Duodenal mucosa (tissue), 2 donors: ENCODE results near the gene WDPCP.
"Not testable (repeated sequence)": the region's sequence is repeated elsewhere in the genome, so short reads cannot be mapped to it uniquely, and the experiment has no call there.

Source experiments
- H3K27ac ChIP-seq: one replicate; pipeline ENCODE4 v1.7.0; 2013; ENCODE audit warnings: low read depth, low read length
- H3K27me3 ChIP-seq, 2 donors: one replicate each; pipeline ENCODE4 v1.7.0; 2013; ENCODE audit warnings: low read length in 2 of 2, control low read depth in 1 of 2; ENCODE audit not compliant: insufficient read depth in 2 of 2, control insufficient read depth in 1 of 2
- H3K36me3 ChIP-seq, 2 donors: one replicate each; pipeline ENCODE4 v1.7.0; 2013; ENCODE audit warnings: low read length in 2 of 2, control low read depth in 1 of 2; ENCODE audit not compliant: insufficient read depth in 2 of 2, control insufficient read depth in 1 of 2
- H3K4me1 ChIP-seq, 2 donors: one replicate each; pipeline ENCODE4 v1.7.0; 2013; ENCODE audit warnings: low read length in 2 of 2, control low read depth in 1 of 2; ENCODE audit not compliant: insufficient read depth in 2 of 2, control insufficient read depth in 1 of 2
- H3K4me3 ChIP-seq, 2 donors: one replicate each; pipeline ENCODE4 v1.7.0; 2013; ENCODE audit warnings: low read length in 2 of 2, low read depth in 1 of 2
- H3K9ac ChIP-seq, 2 donors: one replicate each; pipeline ENCODE4 v1.7.0; 2013; ENCODE audit warnings: low read length in 2 of 2, low read depth in 1 of 2
- H3K9me3 ChIP-seq, 2 donors: one replicate each; pipeline ENCODE4 v1.7.0; 2013; ENCODE audit warnings: low read length in 2 of 2, control low read depth in 1 of 2; ENCODE audit not compliant: control insufficient read depth in 1 of 2

WDPCP gene

GRCh38 chr2:63469313-63469712 lies 119.0 kb downstream of the WDPCP start:
- H3K9me3 ChIP-seq, H3K27ac ChIP-seq, H3K27me3 ChIP-seq, H3K9ac ChIP-seq, H3K36me3 ChIP-seq, H3K4me3 ChIP-seq, H3K4me1 ChIP-seq: not testable (repeated sequence)

- Histone ChIP-seq H3K9ac (no peak overlapping the region), H3K27me3 (no peaks in the 10 kb centered on the region), H3K36me3 (no peaks in the 10 kb centered on the region), H3K4me3 (no peak overlapping the region), H3K9me3 (peaks cover 0 to 8% of the 10 kb centered on the region in 2 donors), H3K27ac (no peak overlapping the region), H3K4me1 (no peaks in the 10 kb centered on the region)
Observed at GRCh38 chr2:63465633-63466032, 122.6 kb downstream of the WDPCP start.

GRCh38 chr2:63463142-63463541 lies 125.1 kb downstream of the WDPCP start:
- Histone ChIP-seq H3K9ac (no peak overlapping the region), H3K9me3 (peaks cover 0 to 13% of the 10 kb centered on the region in 2 donors), H3K36me3 (no peaks in the 10 kb centered on the region), H3K4me3 (no peak overlapping the region), H3K27me3 (no peaks in the 10 kb centered on the region), H3K27ac (no peak overlapping the region), H3K4me1 (no peaks in the 10 kb centered on the region)

DNA sequence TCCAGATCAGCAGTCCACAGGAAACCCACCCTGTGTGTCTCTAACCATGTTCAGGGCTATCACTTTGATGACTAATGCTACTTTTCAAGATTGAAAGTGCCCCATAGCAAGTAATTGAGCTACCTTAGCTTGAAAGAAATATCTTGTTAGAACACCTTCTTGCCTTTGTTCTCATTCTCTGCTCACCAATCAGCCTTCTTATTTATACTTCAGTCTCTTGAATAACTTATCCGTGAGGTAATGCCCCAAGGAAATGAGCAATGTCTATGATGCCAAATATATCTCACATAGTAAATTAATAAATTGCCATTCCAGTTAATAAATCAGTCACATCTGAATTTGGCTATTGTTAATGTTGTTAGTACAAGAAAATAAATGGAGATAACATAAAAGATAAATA lies 141.6 kb downstream of the WDPCP start:
- H3K27me3 ChIP-seq, result no peaks in the 10 kb centered on the region
- H3K27ac ChIP-seq, result no peak overlapping the region
- H3K4me1 ChIP-seq, result no peaks in the 10 kb centered on the region
- no peaks in the 10 kb centered on the region for H3K36me3 ChIP-seq
- no peak overlapping the region for H3K4me3 ChIP-seq
- no peak overlapping the region for H3K9ac ChIP-seq
- H3K9me3 ChIP-seq, result no peaks in the 10 kb centered on the region

DNA sequence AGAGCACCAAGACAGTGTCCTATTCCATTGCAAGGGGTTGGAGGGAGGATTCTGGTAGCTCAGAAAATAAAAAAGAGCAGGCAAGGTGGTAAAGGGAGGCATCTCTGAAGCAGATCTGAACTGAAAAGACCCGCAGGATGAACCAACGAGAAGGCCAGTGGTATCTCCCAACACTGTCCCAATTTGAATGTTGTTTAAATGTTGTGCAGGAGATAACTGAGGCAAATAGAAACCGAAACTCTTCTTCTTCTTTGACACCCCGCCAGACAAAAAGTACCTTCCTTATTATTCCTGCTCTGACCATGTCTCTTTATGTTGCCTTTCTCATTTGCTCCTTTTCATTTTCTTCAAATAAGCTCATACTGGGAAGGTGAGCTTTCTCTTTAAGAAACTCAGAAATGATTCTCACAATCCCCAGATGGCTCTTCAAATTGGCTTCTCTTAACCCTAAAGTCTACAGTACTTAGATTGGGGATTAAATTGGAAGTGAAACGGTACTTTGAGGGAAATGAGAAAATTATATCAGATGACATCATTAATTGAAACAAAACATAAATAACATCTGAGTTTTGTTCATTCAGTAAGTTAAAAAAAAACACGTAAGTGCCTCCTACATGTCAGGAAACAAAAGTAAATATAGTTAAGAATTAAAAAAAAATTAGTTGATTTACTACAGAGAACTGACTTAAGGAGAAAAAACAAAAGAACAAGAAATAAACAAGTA lies 143.6 kb downstream of the WDPCP start:
- H3K9me3 ChIP-seq, result no peaks in the 10 kb centered on the region
- no peak overlapping the region for H3K4me3 ChIP-seq
- no peaks in the 10 kb centered on the region for H3K36me3 ChIP-seq
- no peaks in the 10 kb centered on the region for H3K4me1 ChIP-seq
- H3K9ac ChIP-seq, result no peak overlapping the region
- no peak overlapping the region for H3K27ac ChIP-seq
- H3K27me3 ChIP-seq, result no peaks in the 10 kb centered on the region

DNA sequence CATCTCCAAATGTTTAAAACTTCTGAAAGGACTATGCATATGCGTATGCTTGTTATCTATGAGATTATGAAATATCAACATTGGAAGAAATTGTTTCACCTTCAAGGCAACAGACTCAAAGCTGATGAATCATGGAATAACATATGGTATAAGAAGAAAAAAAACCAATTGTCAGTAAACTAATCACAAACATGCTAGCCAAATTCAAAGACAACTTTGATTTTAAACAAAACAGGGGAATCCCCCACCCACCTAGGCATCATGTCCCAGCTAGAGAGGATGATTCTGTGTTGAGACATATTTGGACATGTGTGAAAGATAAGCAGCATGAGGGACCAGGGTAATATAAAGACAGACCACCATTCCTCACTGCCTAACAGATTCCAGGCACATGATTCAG lies 147.7 kb downstream of the WDPCP start:
- no peaks in the 10 kb centered on the region for H3K9me3 ChIP-seq
- H3K4me1 ChIP-seq, result no peaks in the 10 kb centered on the region
- H3K4me3 ChIP-seq, result no peak overlapping the region
- H3K27ac ChIP-seq, result no peak overlapping the region
- H3K36me3 ChIP-seq, result no peaks in the 10 kb centered on the region
- H3K27me3 ChIP-seq, result no peaks in the 10 kb centered on the region
- no peak overlapping the region for H3K9ac ChIP-seq

DNA sequence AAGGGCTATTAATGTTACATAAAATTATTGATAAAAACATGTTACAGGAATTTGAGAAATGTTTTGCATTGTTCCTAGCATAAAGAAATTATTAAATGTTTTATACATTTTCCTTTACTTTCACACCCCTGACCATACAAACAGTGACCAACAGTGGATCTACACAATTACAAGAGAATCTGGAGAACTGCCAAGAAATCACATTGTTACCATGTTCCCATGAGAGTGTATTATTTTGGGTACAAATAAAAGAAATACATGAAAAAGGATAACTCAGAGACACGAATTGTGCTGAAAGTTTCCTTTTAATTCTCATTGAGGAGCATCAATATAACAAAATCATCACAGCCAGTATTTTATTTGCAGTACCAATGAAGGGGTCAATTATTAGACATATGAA lies 150.1 kb downstream of the WDPCP start:
- no peaks in the 10 kb centered on the region for H3K4me1 ChIP-seq
- H3K9ac ChIP-seq, result no peak overlapping the region
- H3K27me3 ChIP-seq, result no peaks in the 10 kb centered on the region
- H3K27ac ChIP-seq, result no peak overlapping the region
- H3K9me3 ChIP-seq, result no peaks in the 10 kb centered on the region
- no peaks in the 10 kb centered on the region for H3K36me3 ChIP-seq
- no peak overlapping the region for H3K4me3 ChIP-seq

DNA sequence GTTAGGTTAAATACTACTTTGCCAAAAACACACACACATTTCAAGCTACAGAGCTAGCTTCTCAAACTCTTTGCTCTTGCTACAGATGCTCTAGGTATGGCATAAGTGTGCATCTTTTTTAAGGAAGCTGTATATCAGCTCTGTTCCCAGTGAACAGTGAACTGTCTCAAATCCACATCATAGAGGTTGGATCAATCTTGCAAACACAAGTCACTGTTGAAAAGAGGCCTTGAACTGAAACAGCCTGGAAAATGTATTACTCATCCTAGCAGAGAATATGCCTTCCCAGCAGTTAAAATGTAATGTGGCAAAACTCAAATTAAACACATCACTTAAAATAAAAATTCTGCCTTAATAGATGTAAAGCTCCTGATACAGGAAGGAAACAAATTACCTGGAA lies 151.8 kb downstream of the WDPCP start:
- Histone ChIP-seq H3K9me3 (no peaks in the 10 kb centered on the region), H3K4me1 (no peaks in the 10 kb centered on the region), H3K27ac (no peak overlapping the region), H3K9ac (no peak overlapping the region), H3K4me3 (no peak overlapping the region), H3K36me3 (no peaks in the 10 kb centered on the region), H3K27me3 (no peaks in the 10 kb centered on the region)

DNA sequence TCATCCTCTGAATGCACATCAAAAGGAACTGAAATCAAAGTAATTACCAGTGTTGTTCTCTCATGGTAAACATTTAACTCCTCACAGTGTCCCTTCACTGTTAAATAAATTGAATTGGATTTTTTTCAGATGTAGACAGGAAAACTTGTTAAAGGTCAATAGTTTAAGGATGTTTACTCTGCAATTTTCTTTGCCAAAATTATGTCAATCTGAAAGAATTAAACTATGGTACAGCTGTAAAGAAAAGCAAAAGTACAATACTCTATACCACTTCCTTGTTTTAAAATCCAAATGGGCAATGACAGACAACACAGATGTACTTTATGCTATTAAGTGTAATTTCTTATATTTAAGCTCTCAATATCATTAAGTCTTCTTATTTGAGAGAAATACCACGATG lies 153.2 kb downstream of the WDPCP start:
- H3K36me3 ChIP-seq, result no peaks in the 10 kb centered on the region
- H3K4me1 ChIP-seq, result no peaks in the 10 kb centered on the region
- no peak overlapping the region for H3K4me3 ChIP-seq
- H3K27ac ChIP-seq, result no peak overlapping the region
- H3K9me3 ChIP-seq, result no peaks in the 10 kb centered on the region
- H3K27me3 ChIP-seq, result no peaks in the 10 kb centered on the region
- no peak overlapping the region for H3K9ac ChIP-seq

- Histone ChIP-seq H3K36me3 (no peaks in the 10 kb centered on the region), H3K27ac (no peak overlapping the region), H3K9me3 (no peaks in the 10 kb centered on the region), H3K4me1 (no peaks in the 10 kb centered on the region), H3K27me3 (no peaks in the 10 kb centered on the region), H3K4me3 (no peak overlapping the region), H3K9ac (no peak overlapping the region)
Observed at GRCh38 chr2:63434024-63435001, 154.0 kb downstream of the WDPCP start.
